Ascending aorta (tissue), 2 donors: Measurements from ENCODE around the gene TEX264. TPM values are rescaled to one million over a fixed set of nuclear protein-coding genes. Genes with fewer than 3 reads are reported as not detected.
"Not testable (repeated sequence)": the region's sequence is repeated elsewhere in the genome, so short reads cannot be mapped to it uniquely, and the experiment has no call there.

ENCODE experiments used
- DNase-seq, 2 donors: peaks; one replicate each; pipeline ENCODE4 v3.0.0-alpha.2; 2019; ENCODE audit warnings: low spot score in 2 of 2
- H3K27ac ChIP-seq, 2 donors: fragments of 200-600 bp; sonication (generic); one replicate each; pipeline ENCODE4 v1.5.1; 2016 to 2017; ENCODE audit warnings: mild to moderate bottlenecking in 1 of 2
- H3K27me3 ChIP-seq: fragments of 200-600 bp; sonication (generic); one replicate; pipeline ENCODE4 v1.5.1; 2017
- H3K36me3 ChIP-seq, 2 donors: fragments of 200-600 bp; sonication (generic); one replicate each; pipeline ENCODE4 v1.5.1; 2016
- H3K4me1 ChIP-seq, 2 donors: fragments of 200-600 bp; sonication (generic); one replicate each; pipeline ENCODE4 v1.5.1; 2016 to 2017; ENCODE audit warnings: mild to moderate bottlenecking in 1 of 2
- H3K4me3 ChIP-seq, 2 donors: fragments of 200-600 bp; sonication (generic); one replicate each; pipeline ENCODE4 v1.5.1; 2016 to 2017; ENCODE audit warnings: mild to moderate bottlenecking in 1 of 2
- H3K9me3 ChIP-seq, 2 donors: fragments of 200-600 bp; sonication (generic); one replicate each; pipeline ENCODE4 v1.5.1; 2016
- intact Hi-C: fragments of 100-400 bp; cut with DNase I; formaldehyde crosslinking; loops from one replicate; pipeline ENCODE4 v1.15.1; 2023
- total RNA-seq: library from RNA; depleted of rRNA; stranded (reverse); fragments of >200 nt; gene quantifications from one replicate; pipeline ENCODE4 v1.1.0, GENCODE V29; 2016
- TF ChIP-seq, protein P1 (sequence below), 3 experiments: fragments of 200-600 bp in 2 of 3; fragments of 450-650 bp in 1 of 3; sonication (generic) in 2 of 3; IDR thresholded peaks; one replicate each; pipeline ENCODE4 v1.5.1; 2016 to 2019; ENCODE audit warnings: antibody characterized with exemption in 3 of 3, mild to moderate bottlenecking in 1 of 3, moderate library complexity in 1 of 3

TEX264 gene
- total RNA-seq, 1 donor from 2014 or later = 69.1 TPM

DNA sequence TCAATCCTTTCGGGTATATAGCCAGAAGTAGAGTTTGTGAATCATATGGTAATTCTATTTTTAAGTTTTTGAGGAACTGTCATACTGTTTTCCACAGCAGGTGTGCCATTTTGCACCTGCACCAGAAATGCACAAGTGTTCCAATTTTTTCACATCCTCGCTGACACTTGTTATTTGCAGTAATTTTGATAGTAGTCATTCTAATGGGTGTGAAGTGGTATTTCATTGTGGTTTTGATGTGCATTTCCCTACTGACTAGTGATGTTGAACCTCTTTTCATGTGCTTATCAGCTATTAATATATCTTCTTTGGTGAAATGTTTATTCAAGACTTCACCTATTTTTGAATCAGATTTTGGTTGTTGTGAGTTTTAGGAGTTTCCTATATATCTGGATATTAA, 64.9 kb downstream of the TEX264 start:
- intact Hi-C loops = no loop called here
- no peaks in the 10 kb centered on the region for H3K9me3 ChIP-seq
- DNase-seq = no peak
- TF ChIP-seq, protein P1, sequence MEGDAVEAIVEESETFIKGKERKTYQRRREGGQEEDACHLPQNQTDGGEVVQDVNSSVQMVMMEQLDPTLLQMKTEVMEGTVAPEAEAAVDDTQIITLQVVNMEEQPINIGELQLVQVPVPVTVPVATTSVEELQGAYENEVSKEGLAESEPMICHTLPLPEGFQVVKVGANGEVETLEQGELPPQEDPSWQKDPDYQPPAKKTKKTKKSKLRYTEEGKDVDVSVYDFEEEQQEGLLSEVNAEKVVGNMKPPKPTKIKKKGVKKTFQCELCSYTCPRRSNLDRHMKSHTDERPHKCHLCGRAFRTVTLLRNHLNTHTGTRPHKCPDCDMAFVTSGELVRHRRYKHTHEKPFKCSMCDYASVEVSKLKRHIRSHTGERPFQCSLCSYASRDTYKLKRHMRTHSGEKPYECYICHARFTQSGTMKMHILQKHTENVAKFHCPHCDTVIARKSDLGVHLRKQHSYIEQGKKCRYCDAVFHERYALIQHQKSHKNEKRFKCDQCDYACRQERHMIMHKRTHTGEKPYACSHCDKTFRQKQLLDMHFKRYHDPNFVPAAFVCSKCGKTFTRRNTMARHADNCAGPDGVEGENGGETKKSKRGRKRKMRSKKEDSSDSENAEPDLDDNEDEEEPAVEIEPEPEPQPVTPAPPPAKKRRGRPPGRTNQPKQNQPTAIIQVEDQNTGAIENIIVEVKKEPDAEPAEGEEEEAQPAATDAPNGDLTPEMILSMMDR (IDR thresholded peaks at IDR 0.05) = no peak
- H3K4me3 ChIP-seq = no peak overlapping the region
- no peak overlapping the region for H3K27ac ChIP-seq
- H3K27me3 ChIP-seq = no peaks in the 10 kb centered on the region
- no peaks in the 10 kb centered on the region for H3K4me1 ChIP-seq
- no peaks in the 10 kb centered on the region for H3K36me3 ChIP-seq

DNA sequence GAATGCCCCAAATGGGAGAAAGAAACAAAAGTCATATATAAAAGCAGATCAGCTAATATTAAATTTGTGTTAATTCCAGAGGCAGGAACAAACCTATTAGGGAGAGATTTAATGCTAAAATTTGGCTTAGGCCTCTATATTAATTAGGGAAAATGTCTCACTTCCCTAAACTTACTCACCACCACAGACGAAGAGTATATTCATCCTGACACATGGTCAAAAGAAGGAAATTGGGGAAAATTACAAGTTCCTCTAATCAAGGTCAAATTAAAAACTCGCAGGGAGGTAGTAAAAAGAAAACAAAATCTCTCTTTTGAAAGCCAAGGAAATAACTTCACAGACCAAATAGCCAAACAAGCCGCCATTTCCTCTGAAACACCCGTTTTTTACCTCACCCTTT, 68.1 kb downstream of the TEX264 start:
- DNase-seq = no peak
- Histone ChIP-seq H3K27me3 (no peaks in the 10 kb centered on the region), H3K27ac (no peak overlapping the region), H3K36me3 (no peaks in the 10 kb centered on the region), H3K9me3 (no peaks in the 10 kb centered on the region), H3K4me3 (no peak overlapping the region), H3K4me1 (no peaks in the 10 kb centered on the region)
- intact Hi-C loops = no loop called here
- TF ChIP-seq, protein P1 (IDR thresholded peaks at IDR 0.05) = no peak

DNA sequence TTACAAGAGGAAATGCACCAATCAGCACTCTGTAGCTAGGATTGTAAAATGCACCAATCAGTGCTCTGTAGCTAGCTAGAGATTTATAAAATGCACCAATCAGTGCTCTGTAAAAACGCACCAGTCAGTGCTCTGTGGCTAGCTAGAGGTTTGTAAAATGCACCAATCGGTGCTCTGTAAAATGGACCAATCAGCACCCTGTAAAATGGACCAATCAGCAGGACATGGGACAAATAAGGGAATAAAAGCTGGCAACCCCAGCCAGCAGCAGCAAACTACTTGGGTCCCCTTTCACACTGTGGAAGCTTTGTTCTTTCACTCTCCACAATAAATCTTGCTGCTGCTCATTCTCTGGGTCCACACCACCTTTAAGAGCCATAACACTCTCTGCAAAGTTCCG, 71.3 kb downstream of the TEX264 start:
- H3K4me1 ChIP-seq, intact Hi-C loops, H3K9me3 ChIP-seq, DNase-seq, H3K36me3 ChIP-seq, H3K4me3 ChIP-seq, H3K27me3 ChIP-seq, H3K27ac ChIP-seq: not testable (repeated sequence)

DNA sequence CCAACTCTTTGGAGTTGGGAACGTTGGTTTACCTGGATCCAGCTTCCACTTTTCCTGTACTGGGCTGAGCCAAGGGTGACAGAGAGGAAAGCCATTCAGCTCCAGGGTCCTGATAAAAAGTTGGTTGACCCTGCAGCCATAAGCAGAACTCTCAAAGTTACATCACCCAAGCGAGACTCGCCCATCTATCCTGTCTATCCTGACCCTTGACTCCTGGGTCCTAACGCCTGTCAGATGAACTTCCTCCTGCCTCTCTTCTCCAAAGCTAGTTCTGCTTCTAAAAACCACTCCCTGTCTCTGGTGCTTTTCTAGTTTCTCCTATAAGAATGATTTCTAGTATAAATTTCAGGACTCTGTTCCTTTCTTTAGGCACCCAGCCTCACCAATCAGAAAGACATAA, 71.9 kb downstream of the TEX264 start:
- H3K4me1 ChIP-seq, H3K27me3 ChIP-seq, H3K4me3 ChIP-seq, H3K9me3 ChIP-seq, H3K36me3 ChIP-seq, DNase-seq, intact Hi-C loops, H3K27ac ChIP-seq: not testable (repeated sequence)

DNA sequence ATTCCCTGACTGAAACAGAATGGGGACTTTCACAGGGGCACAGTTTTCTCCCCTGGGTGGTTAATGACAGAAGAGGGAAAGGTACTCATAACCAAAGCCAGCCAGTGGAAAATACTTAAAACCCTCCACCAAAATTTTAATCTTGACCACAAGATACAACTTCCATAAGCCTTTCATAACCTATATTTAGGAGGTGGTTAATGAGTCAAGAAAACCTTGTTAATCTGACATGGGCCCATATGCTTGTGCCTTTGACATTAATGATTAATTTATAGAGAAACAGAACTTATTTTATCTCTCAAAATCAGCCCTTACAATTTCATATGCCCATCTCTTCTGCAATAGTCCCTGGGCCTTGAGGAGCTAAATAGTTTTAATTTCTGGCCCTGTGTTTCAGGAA, 76.8 kb downstream of the TEX264 start:
- no peak overlapping the region for H3K27ac ChIP-seq
- no peaks in the 10 kb centered on the region for H3K36me3 ChIP-seq
- no peaks in the 10 kb centered on the region for H3K27me3 ChIP-seq
- intact Hi-C loops = no loop called here
- no peak for DNase-seq
- TF ChIP-seq, protein P1 (IDR thresholded peaks at IDR 0.05) = no peak
- no peaks in the 10 kb centered on the region for H3K9me3 ChIP-seq
- no peak overlapping the region for H3K4me3 ChIP-seq
- no peaks in the 10 kb centered on the region for H3K4me1 ChIP-seq

DNA sequence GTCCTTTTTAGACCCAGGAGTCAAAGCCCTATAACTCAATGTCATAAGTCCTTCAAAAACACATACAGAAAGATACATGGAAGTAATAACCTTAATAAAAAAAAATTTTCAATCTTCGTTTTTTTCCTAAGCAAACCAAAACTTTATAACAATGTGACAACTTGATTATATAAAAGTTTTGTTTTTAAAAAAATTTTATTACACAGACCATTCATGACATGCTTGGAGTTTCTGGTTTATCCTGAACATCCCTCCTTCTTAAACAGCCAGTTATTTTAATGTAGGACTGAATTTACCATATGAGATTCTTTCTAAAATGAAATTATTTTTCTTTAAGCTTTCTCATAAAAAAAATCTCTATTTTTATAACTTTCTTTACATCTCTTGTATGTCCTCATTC, 77.3 kb downstream of the TEX264 start:
- intact Hi-C loops = no loop called here
- Histone ChIP-seq H3K9me3 (no peaks in the 10 kb centered on the region), H3K27me3 (no peaks in the 10 kb centered on the region), H3K36me3 (no peaks in the 10 kb centered on the region), H3K4me3 (no peak overlapping the region), H3K27ac (no peak overlapping the region), H3K4me1 (no peaks in the 10 kb centered on the region)
- TF ChIP-seq, protein P1 (IDR thresholded peaks at IDR 0.05) = no peak
- DNase-seq = no peak

DNA sequence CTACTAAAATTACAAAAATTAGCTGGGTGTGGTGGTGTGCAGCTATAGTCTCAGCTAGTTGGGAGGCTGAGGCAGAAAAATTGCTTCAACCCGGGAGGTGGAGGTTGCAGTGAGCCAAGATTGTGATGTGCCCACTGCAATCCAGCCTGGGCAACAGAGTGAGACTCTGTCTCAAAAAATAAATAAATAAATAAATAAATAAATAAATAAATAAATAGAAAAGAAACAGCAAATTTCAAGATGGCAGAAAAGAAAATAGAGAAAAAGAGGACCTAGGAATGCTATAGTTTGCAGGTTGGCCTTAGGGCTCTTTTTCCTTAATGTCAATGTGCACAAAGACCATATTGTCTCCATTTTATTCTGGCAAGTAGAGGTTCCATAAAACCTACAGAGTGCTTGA, 79.8 kb downstream of the TEX264 start:
- H3K4me3 ChIP-seq = no peak overlapping the region
- H3K9me3 ChIP-seq = no peaks in the 10 kb centered on the region
- no peak for DNase-seq
- TF ChIP-seq, protein P1 (IDR thresholded peaks at IDR 0.05) = no peak
- no peaks in the 10 kb centered on the region for H3K4me1 ChIP-seq
- intact Hi-C loops = no loop called here
- H3K27ac ChIP-seq = no peak overlapping the region
- H3K27me3 ChIP-seq = no peaks in the 10 kb centered on the region
- H3K36me3 ChIP-seq = no peaks in the 10 kb centered on the region
